LHCN-M2 (cell line): ENCODE measurements around the gene SCN9A. TPM values are rescaled to one million over a fixed set of nuclear protein-coding genes. Genes with fewer than 3 reads are reported as not detected.
"Not testable (repeated sequence)": the region's sequence is repeated elsewhere in the genome, so short reads cannot be mapped to it uniquely, and the experiment has no call there.

Source experiments
- DNase-seq: peaks from one replicate; pipeline ENCODE4 v3.0.0-alpha.2; 2012; ENCODE audit warnings: low read depth
- total RNA-seq: library from RNA; depleted of rRNA; stranded (reverse); fragments of >200 nt; gene quantifications from 2 replicates; pipeline ENCODE4 v1.2.3, GENCODE V29; 2014

The SCN9A gene
- total RNA-seq, 1 experiment from 2014 or later: 1.1 TPM

DNA sequence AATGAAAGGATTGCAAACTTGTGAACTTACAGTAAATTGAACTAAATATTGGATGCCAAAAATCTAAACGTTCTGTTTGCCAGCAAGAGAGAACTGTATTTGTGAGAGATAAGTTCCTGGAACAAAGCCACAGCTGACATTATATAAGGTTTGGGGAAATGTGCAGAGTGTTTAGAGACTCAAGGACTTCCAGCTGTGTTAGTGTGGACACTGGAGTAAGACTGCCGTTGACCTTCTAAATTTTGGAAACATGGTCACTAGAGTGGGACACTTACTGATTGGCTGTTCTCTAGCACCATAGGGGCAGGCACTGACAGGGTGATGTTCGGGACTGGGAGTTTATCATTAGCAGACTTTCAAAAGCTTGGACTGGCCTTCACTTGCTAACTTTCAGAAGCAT is 40.5 kb downstream of the SCN9A start:
- DNase-seq: no peak

DNA sequence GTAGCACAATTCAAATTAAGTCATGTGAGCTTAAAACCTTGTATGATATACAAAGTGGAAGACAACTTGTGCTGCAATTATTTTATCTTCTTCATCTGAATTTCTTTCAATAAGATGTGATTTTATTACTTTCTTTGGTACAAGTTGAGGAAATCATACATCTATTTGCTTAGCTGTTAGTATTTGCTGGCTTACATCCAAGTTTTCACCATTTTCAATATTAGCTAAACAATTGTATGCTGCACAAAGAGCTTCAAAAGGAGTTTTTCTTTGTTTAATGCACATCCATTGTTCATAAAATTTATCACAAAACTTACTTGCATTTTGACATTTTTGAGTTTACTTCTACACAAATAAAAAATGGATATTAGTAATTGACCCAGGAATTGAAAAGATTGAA is 40.9 kb downstream of the SCN9A start:
- DNase-seq: no peak

DNA sequence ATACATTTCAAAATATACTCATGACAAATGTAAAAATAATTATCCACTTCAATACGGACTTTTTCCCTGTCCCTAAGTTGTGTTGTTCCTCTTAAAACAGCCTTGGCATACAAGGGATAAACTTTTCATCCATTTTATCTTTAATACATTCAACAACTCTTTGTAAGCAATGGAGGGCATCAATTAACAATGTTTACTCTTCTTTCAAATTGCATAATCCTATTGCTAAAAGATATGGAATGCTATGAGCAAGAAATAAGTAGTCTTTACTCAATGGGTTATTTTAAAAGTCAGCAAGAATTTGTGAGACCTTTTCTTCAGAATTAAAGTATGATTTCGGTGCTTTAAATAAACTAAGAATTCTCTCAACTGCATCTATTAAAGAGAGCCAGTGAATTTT is 41.9 kb downstream of the SCN9A start:
- DNase-seq: no peak

DNA sequence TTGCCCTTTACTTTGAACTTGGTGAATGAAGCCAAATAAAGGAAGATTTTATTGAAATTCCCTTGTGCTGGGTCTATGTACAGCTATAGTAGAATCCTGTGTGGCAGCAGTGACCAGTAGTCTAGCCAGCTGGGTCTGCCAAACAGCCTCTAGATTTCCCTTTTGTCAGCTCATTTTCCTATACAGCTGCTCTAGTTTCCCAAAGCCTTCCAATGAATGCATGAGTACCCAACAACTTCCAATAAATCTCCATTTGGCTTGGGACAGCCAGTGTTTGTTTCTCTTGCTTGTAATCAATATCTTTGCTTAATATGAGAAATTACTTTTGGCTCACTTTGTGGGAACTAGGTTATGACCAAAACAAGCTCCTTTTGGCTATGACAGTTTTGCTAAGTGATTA is 43.6 kb downstream of the SCN9A start:
- no peak for DNase-seq

DNA sequence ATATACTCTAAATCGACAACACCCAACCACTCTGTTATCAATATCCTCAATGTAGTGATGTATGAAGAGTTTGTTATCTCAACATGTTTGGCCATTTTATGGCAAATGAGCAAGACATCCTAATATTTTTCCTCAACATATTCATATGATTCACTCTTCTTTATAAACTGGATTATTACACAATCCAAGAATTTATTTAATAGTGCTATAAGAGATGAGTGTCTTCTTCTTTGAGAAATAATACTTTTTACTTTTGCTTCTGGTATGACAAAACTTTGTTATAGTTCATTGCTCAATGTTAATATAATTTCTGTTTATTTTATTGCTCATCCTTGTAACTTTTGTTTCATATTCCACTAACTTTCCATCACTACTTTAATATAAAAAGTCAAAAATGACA is 44.3 kb downstream of the SCN9A start:
- no peak for DNase-seq

DNA sequence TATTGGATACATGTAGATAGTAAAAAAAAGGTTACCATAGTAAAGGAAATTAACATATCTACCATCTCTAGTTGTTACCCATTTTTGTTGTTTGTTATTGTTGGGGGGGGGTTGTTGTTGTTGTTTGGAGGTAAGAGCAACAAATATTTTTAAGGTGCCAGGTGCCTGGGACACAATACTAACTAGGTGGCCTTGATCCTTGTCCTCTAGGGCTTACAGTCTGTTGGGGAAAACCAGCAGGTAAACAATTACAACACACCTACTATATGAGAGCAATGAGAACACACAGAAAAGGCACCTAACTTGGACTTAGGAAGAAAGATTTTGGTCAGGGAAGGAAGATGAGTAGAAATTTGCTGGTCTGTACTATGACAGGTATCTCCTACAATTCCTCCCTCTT is 46.3 kb downstream of the SCN9A start:
- no peak for DNase-seq

DNA sequence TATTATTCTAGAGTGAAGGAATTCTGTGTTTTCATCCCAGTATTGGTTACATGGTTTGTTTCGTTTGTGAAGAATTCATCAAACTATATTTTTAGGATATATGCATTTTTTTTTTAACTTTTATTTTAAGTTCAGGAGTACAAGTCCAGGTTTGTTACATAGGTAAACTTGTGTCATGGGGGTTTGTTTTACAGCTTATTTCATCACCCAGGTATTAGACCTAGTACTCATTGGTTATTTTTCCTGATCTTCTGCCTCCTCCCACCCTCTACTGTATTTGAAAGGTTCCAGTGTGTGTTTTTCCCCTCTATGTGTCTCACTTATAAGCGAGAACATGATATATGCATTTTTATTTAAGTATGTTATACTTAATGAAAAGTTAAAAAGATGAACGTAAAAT is 47.6 kb downstream of the SCN9A start:
- no peak for DNase-seq

DNA sequence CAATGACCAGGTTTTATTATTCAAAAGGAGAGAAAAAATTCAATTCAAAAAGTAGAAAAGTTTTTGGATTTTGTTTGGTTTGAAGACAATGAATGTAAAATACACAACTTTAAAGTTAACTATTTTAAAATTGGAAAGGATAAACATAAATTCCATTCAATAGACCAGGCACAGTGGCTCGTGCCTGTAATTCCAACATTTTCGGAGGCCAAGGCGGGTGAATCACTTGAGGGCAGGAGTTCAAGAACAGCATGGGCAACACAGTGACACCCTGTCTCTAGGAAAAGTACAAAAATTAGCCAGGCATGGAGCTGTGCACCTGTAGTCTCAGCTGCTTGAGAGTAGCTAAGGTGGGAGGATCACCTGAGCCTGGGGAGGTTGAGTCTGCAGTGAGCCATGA is 54.7 kb downstream of the SCN9A start:
- DNase-seq: no peak

DNA sequence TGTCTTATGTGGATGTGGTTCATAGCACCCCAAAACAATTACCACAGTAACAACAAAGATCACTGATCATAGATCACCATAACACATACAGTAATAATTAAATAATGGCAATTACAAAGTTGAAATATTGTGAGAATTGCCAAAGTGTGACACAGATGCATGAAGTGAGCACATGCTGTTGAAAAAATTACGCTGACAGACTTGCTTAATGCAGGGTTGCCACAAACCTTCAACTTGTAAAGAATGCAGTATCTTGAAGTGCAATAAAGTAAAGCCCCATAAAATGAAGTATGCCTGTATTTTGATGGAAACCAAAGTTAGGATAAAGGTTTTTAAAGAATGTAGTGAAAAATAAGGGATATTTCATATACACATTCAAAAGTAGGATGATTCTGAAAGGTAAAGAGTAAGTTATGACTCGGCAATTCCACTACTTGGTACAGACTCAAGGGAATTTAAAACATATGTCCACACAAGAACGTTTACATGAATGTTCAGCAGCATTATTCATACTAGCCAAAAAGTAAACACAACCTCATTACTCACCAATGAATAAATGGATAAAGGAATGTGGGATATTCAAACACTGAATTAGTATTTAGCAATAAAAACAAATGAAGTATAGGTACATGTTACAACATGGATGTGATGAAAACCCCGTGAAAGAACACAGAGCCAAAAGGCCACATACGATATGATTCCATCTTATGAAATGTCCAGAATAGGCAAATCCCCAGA is 61.6 kb downstream of the SCN9A start:
- peak; percentile 61 for DNase-seq

DNA sequence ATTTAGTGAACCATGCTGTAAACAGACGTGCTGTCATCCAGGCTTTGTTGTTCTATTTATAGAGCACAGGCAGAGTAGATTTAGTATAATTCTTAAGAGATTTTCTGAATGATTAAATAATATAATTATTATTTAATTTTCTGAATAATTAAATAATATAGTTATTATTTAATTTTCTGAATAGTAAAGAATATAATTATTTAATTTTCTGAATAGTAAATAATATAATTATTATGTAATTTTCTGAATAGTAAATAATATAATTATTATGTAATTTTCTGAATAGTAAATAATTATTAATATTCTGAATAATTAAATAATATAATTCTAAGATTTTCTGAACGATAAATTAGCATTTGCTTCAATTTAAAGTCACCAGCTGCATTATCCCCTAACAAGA is 62.9 kb downstream of the SCN9A start:
- DNase-seq: not testable (repeated sequence)

DNA sequence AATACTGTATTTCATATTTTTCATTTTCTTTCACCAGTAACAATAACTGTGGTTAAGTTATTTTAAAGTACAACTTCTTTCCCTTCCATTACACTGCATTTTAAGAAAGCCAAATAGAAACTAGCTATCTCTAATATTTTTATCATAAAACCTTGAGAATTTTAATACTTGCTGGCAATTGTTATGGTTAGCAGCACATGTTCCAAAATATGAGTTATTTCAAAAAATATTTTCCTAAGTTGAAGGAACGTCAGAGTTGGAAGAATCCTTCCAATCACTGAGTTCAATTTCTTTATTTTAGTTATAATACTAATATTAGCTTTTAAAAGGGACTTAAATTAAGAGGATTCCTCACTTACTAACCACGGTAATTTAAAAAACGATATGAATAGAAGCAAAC is 68.4 kb downstream of the SCN9A start:
- no peak for DNase-seq

DNA sequence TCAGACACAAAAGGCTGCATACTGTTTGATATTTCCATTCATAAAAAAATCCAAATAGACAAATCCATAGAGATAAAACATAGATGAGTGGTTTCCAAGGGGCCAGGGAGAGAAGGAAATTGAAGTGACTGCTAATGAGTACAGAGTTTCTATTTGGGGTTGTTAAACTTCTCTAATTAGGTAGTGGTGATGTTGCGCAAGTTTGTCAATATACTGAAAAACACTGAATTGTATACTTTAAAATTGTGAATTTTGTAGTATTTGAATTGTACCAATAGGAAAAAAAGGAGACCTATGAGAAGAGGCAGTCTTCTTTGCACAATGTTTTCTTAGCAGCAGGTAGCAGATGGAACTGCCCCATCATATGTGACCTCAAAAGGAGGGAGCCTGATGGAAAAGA is 71.1 kb downstream of the SCN9A start:
- DNase-seq: no peak

DNA sequence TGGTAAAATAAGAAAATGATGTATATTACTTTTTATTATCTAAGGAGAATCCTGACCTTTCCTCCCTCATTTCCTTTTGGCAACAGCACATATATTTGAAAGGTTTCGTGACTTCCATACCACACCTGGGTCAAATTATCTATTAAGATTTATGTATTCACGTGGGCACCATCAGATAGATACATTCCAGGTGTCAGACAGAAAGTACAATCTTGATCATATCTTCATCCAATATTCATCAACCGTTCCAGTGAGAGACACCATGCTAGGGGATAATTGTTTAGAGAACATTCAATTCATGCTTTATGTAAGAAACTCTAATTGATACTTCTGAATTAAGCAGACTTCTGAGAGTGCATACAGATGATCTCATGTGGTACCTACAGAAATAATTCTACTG is 73.7 kb downstream of the SCN9A start:
- DNase-seq: no peak

DNA sequence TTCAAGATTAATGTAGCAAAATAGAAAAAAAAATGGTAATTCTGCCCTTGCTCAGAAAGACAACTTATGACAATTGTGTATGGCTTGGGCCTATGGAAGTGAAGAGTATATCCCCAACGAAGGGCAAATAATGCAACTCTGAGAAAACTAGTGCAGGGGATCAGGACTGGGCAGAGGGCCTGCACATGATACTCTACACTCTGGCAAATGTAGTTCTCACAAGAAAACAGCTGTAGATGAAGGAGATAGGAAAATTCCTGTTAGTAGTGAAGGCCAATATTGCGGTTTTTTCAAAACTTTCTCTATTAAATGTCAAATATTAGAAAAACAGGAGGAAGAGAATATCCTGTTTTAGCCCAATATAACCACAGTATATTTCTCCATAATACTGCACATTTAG is 77.8 kb downstream of the SCN9A start:
- DNase-seq: no peak

DNA sequence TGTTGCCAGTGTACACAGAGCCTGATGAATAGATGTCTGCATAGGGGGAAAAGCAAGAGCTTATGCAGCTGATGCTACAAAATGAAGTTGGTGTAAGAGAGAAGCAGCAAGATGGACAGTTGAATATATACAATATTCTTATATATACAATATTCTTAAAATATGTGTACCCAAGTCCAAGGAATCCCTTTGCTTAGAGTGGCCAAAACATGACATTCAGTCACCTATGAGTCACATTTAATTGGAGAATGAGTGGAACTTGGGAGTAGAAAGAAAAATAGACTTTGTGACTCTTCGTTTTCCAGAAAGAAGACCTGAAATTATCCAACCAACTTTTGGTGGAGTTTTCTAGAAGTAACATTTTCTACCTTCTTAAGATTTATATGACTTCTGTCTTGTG is 81.8 kb downstream of the SCN9A start:
- peak; percentile 24 for DNase-seq

DNA sequence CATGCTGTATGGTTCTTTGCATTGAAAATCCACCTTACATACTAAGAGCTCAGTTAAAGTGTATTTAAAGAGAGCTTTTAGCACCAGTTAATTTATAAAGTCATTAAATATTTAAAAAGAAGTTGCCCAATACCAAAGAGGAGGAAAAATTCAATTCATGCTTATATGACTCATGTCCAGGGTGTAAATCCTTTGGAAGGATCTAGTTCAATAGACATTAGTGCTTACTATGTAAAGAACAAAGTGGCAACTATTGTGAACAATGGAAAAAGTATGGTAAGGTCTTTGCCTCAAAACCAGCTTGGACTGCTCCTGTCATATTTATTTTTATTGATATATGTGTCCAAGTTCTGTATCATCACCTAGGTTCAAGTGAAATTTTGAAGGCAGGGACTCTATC is 90.5 kb downstream of the SCN9A start:
- DNase-seq: no peak

DNA sequence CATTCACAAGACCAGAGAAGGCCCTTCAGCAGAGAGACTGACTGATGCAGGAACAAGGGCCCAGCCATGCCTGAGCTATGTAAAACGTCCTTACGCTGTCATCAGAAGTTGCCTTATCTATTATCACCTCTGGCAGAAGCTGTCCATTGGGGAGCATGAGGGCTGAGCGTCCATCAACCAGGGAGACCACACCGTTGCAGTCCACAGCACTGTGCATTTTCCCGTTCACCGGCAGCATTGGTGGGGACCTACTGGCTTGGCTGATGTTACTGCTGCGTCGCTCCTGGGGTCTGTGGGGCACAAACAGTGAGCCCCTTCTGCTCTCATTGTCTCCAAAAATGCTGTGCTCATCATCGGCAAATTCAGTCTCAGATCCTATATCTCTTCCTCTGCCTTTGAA is 91.4 kb downstream of the SCN9A start:
- DNase-seq: no peak

DNA sequence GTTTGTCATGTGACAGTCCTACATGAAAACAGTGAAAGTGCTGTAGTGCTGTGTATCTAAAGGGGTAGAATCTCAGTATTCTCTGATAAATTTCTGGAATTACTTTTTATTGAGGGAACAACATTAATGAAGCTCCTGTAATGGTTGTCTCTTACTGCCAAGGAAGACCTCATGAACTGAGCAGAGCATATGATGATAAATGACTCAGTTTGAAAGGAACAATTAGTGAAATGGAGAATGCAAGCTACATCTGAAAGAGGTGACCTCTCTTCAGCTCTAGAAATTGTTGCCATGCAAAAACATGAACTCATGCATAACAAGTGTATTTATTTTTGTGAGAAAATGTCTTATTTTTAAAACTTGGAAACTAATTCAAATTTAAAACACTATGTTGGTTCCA is 93.6 kb downstream of the SCN9A start:
- DNase-seq: no peak

DNA sequence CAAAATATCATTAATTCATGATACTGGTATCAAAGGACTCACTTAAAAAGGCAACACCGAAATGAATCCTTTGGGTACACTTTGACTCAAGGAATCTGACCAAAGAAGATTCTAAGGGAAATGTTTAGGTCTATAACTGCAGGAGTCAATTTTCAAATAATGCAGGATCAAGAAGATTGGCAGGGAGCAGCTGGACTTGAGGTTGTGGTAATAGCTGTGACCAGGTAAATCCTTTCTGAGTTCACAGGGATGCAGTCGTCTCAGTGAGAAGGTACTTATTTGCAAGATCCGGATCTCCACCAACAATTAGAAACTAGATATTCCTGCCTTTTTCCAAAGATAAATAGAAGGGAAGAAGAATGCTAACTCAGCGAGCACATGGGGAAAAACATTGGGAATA is 96.9 kb downstream of the SCN9A start:
- peak; percentile 1 for DNase-seq

DNA sequence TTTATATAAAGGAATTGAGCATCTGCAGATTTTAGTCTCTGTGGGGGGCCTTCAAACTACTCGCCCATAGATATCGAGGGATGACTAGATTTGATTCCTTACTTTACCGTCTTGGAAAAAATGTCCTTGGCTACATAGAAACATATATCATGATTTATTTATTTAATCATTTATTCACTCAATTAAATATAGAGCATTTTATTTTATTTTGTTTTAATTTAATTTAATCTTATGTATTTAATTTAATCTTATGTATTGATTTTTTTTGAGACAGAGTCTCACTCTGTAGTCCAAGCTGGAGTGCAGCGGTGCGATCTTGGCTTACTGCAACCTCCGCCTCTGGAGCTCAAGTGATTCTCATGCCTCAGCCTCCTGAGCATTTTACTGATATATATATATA is 105.4 kb downstream of the SCN9A start:
- DNase-seq: no peak

DNA sequence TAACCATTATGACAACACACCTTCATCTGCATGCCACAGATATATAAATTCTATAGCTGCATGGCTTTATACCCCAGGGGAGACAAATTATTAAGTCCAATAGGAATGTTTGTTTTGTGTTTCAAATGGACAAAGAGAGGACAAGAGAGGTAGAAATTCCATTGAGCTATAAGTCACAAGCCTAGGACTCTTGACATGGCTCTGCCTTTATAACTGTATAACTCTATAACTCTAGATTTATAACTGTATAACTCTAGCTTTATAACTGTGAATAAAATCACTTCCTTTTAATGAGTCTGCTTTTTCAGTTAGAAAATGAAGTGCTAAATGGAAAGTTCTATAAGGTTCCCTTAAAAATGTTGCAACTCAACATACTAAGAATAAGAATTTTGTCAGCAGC is 106.4 kb downstream of the SCN9A start:
- DNase-seq: no peak

DNA sequence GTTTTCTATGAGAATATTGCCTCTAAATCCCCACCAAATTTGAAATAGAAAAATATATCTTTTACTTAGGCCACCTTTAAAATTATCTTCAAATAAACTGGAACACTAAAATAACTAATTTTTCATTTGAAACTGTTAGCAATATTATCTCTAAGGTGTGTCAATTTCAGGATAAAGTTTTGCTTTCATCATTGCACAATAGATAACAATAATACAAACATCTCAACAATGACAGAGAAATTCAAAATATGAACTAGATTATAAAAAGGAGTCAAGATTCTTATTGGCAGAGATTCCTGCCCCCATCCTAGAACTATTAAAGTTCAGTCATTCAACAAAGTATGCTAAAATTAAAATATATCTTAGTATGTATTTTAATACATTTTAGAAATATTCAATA is 117.9 kb downstream of the SCN9A start:
- DNase-seq: no peak

DNA sequence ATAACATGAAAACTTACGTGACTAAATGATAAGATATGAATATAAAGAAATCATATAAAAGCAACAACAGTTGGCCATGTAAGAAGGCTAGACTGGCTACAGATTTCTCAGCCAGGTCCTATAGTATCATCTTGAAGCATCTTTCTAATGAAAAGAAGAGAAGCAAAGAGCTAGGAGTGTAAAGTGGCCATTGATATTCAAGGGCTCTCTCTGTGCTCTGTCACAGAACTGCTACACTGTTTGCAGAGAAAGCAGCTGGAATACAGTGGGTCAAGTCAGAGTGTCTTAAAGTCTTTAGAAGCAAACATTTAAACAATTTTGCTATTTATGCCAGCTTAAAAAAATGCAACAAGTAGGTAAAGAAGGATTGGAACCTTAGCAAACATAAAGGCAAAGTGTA is 118.8 kb downstream of the SCN9A start:
- DNase-seq: no peak

DNA sequence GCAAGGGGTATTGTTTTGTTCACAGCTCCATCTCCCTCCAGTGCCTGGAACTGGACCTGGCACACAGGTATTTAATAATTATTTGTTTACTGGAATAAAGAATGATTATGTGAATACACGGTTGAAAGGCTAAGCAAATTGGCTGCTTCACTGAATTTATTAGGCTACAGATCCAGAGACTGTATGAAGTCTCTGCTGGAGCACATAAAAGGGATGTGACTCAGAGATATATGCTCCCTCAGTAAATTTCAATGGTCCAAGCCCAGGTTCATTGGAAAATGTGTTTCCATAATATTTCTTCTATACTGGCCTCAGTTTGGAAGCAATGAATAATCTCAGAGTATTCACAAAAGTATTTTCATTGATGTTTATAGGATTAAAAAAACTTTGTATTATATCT is 126.4 kb downstream of the SCN9A start:
- DNase-seq: no peak
